Hematopoietic multipotent progenitor cell treated with erythropoietin and hydrocortisone succinate and interleukin-3 and kit ligand, for 17 days (in vitro differentiated cells): Measurements from ENCODE around the gene POU3F3.

Source experiments
- DNase-seq: peaks from one replicate; pipeline ENCODE4 v3.0.0-alpha.2; 2015; ENCODE audit warnings: low spot score

Gene POU3F3

GRCh38 chr2:104861351-104862057 is 7.6 kb downstream of the POU3F3 start:
- no peak for DNase-seq

- DNase-seq, result no peak
Observed at GRCh38 chr2:104862058-104862941, 8.4 kb downstream of the POU3F3 start.

DNA sequence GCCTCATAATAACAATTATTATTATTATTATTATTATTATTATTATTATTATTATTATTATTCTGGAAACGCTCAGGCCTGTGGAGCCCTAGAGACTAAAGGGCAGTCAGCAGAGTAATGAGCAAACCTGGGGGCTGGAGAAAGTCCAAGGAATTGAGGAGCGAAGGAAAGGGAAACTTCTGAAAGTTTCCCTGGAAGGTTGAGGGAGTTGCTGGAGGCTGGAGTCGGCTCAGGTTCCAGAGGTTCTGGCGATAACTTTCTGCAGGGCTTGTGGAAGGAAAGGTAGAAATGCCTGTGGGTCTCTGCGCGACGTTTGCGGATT is 9.2 kb downstream of the POU3F3 start:
- no peak for DNase-seq

- DNase-seq, result no peak
Observed at GRCh38 chr2:104863468-104864279, 9.8 kb downstream of the POU3F3 start.

GRCh38 chr2:104864280-104865095 is 10.6 kb downstream of the POU3F3 start:
- no peak for DNase-seq

GRCh38 chr2:104865096-104865470 is 11.2 kb downstream of the POU3F3 start:
- DNase-seq, result no peak

GRCh38 chr2:104866122-104866864 is 12.4 kb downstream of the POU3F3 start:
- no peak for DNase-seq

GRCh38 chr2:104866883-104867812 is 13.2 kb downstream of the POU3F3 start:
- DNase-seq, result no peak

DNA sequence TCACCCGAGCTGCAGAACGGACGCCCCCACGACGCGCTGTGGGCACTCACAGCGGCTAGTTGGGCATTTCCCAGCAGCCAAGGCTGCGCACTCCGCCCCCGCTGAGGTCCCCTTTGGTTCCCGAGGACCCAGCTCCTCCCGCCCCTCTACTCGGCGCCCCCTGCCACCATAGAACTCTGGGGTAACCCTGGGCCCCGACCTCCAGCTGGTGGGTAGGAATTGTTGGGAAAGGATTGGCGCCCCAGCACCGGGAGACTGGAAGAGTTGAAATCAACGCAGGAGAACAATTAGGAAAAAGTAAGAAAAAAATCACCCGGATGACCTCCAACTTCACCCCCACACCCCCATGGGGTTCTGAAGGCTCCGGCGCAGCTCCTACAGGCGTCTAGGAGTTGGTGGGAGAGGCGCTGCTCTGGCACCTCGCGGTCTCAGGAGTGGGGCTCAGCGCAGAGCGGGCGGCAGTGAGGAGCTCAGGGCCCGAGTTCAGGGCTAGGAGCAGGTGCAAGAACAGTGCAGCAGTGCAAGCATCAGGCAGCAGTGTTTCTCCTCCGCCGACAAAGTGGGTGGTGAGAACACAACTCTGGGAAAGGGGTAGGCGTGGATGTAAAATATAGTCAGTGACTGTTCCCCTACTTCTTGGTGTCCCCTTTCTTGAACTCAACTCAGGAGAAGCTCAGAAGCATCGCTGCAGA is 14.0 kb downstream of the POU3F3 start:
- DNase-seq, result no peak

DNA sequence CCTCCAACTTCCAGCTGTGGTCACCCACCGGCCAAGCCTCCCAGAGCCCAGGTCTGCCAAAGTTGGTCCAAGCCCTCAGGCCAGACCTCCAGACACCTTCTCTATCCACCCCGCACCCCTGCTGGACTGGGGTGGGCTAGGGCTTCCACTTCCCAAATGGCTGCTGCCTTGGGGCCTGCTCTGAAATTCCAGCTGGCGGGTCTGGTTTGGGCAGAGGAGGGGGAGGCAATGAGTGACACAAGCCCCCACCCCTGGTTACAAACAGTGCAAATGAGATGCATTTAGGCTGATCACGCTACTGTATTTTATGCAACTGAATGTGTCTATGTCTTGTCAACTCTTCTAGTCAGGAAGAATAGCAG is 14.6 kb downstream of the POU3F3 start:
- DNase-seq, result no peak

DNA sequence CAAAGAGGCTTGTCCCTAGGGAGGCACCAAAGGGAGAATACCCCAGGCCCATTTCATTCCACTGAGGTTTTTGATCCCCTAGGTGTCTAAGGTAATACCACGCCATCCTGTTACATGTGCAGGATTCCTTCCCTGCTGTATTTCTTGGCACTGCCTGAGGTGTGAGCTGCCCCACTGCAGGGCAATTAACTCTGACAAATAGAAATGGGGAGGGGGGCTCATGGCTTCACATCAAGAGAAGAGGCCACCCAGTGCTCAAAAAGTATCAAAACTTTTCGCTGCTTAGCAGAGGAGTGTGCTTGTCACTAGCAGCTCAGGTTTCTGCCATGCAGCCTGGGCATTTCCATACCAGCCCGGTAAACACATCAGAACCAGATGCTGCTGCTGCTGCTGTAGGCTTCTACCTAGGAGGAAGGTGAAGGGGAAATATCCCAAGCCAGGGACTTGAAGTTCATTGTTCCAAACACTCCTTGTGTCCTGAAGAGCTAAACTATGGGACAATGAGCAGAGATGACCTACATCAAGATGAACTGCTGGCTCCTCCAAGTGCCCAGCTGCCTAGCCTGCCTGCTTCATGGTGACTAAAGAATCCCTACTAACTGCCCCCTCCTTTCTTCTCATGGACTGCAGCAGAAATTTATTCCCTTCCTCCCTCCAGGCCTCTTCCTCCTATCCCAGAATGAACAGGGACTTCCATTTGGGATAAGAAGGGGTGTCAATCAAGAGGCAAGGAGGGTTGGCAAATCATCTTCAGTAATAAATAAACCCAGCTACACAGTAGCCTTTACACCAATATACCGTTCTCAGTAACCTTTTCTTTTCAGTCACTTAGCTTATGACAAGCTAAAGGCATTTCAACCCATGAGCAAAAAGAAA is 16.4 kb downstream of the POU3F3 start:
- no peak for DNase-seq

GRCh38 chr2:104871649-104871971 is 17.7 kb downstream of the POU3F3 start:
- no peak for DNase-seq

GRCh38 chr2:104871972-104872865 is 18.3 kb downstream of the POU3F3 start:
- DNase-seq, result no peak

- no peak for DNase-seq
Observed at GRCh38 chr2:104872866-104873688, 19.2 kb downstream of the POU3F3 start.

GRCh38 chr2:104873689-104874054 is 19.8 kb downstream of the POU3F3 start:
- no peak for DNase-seq

GRCh38 chr2:104874230-104874629 is 20.3 kb downstream of the POU3F3 start:
- DNase-seq, result no peak

GRCh38 chr2:104875262-104875661 is 21.3 kb downstream of the POU3F3 start:
- no peak for DNase-seq
